ENCODE results near the gene AHCYL1.

GRCh38 chr1:110069404-110070281 is 85.1 kb downstream of the AHCYL1 start:
- TF ChIP-seq, protein P1, sequence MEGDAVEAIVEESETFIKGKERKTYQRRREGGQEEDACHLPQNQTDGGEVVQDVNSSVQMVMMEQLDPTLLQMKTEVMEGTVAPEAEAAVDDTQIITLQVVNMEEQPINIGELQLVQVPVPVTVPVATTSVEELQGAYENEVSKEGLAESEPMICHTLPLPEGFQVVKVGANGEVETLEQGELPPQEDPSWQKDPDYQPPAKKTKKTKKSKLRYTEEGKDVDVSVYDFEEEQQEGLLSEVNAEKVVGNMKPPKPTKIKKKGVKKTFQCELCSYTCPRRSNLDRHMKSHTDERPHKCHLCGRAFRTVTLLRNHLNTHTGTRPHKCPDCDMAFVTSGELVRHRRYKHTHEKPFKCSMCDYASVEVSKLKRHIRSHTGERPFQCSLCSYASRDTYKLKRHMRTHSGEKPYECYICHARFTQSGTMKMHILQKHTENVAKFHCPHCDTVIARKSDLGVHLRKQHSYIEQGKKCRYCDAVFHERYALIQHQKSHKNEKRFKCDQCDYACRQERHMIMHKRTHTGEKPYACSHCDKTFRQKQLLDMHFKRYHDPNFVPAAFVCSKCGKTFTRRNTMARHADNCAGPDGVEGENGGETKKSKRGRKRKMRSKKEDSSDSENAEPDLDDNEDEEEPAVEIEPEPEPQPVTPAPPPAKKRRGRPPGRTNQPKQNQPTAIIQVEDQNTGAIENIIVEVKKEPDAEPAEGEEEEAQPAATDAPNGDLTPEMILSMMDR (IDR thresholded peaks at IDR 0.05; ENCODE audit: poor library complexity): no peak
- TF ChIP-seq EZH2phosphoT487 (IDR thresholded peaks at IDR 0.05; ENCODE audit: low read depth, severe bottlenecking, unreplicated experiment): peak; percentile 21
- TF ChIP-seq EZH2 (IDR thresholded peaks at IDR 0.05; ENCODE audit: borderline replicate concordance): peak; percentile 89

All from hepatocyte (in vitro differentiated cells).